B cell (primary cell): ENCODE data around the gene ITGAE. TPM values are rescaled to one million over a fixed set of nuclear protein-coding genes. Genes with fewer than 3 reads are reported as not detected.

Experiments used
- ATAC-seq: fragments of 200-7000 bp; cut with Tn5 transposase; one replicate; pipeline ENCODE4 v1.10.0; 2021; ENCODE audit warnings: low read depth, mild to moderate bottlenecking, moderate number of reproducible peaks, moderate library complexity
- CTCF ChIA-PET: fragments of 350-600 bp; sonication (Branson Sonifier 250); formaldehyde crosslinking; loops from one replicate; lab custom pipeline; 2021; ENCODE audit warnings: antibody characterized with exemption, inconsistent platforms; lab: Charles Lee
- POLR2A ChIA-PET: fragments of 350-600 bp; sonication (Branson Sonifier 250); formaldehyde crosslinking; loops from one replicate; lab custom pipeline; 2021; ENCODE audit warnings: antibody characterized with exemption; lab: Charles Lee
- DNase-seq: peaks from one replicate; pipeline ENCODE4 v3.0.0; 2013
- H2AFZ ChIP-seq: 2 replicates; pipeline ENCODE4 v1.6.1; 2012; ENCODE audit warnings: mild to moderate bottlenecking, low read depth, low read length; ENCODE audit not compliant: insufficient read depth, poor library complexity, severe bottlenecking
- H3K27ac ChIP-seq, 2 donors: 1 replicate in 1 of 2; 2 replicates in 1 of 2; pipeline ENCODE4 v1.5.1; 2012 to 2013; ENCODE audit warnings: low read length in 2 of 2, mild to moderate bottlenecking in 2 of 2, moderate library complexity in 1 of 2
- H3K27me3 ChIP-seq, 4 experiments: fragments of 200-600 bp in 1 of 4; sonication (generic) in 1 of 4; replicated peaks in 1 of 4; 1 replicate in 2 of 4; 2 replicates in 2 of 4; pipeline versions ENCODE4 v1.6.1 to v1.7.0; 2013 to 2016; ENCODE audit warnings: low read length in 3 of 4, mild to moderate bottlenecking in 2 of 4, mixed read lengths in 1 of 4, moderate library complexity in 1 of 4; ENCODE audit not compliant: insufficient read depth in 4 of 4, control insufficient read depth in 3 of 4; ENCODE audit errors: control extremely low read depth in 1 of 4
- H3K36me3 ChIP-seq, 2 experiments: replicated peaks in 1 of 2; 1 replicate in 1 of 2; 2 replicates in 1 of 2; pipeline versions ENCODE4 v1.6.1 to v1.7.1; 2013; ENCODE audit warnings: low read length in 1 of 2; ENCODE audit not compliant: insufficient read depth in 2 of 2, control insufficient read depth in 1 of 2; ENCODE audit errors: control extremely low read depth in 1 of 2, extremely low read depth in 1 of 2
- H3K4me1 ChIP-seq, 2 donors: fragments of 200-600 bp in 1 of 2; sonication (generic) in 1 of 2; 1 replicate in 1 of 2; 2 replicates in 1 of 2; pipeline versions ENCODE4 v1.5.1 to v1.6.1; 2013 to 2017; ENCODE audit warnings: low read length in 2 of 2; ENCODE audit not compliant: control insufficient read depth in 2 of 2, insufficient read depth in 2 of 2
- H3K4me2 ChIP-seq: replicated peaks from 2 replicates; pipeline ENCODE3; 2012; ENCODE audit warnings: mild to moderate bottlenecking, low read depth, low read length; ENCODE audit not compliant: poor library complexity, severe bottlenecking
- H3K4me3 ChIP-seq, 5 experiments: fragments of 200-600 bp in 1 of 5; sonication (generic) in 1 of 5; 1 replicate in 3 of 5; 2 replicates in 2 of 5; pipeline versions ENCODE4 v1.5.1 to v1.7.0; 2011 to 2016; ENCODE audit warnings: low read length in 4 of 5, mild to moderate bottlenecking in 4 of 5, low read depth in 2 of 5, control low read depth in 1 of 5, moderate library complexity in 1 of 5; ENCODE audit not compliant: insufficient read depth in 1 of 5; ENCODE audit errors: control extremely low read depth in 1 of 5, extremely low read depth in 1 of 5
- H3K79me2 ChIP-seq: fragments of 200-600 bp; sonication (generic); one replicate; pipeline ENCODE4 v1.6.0; 2016; ENCODE audit warnings: low read length; ENCODE audit not compliant: control insufficient read depth, insufficient read depth
- H3K9ac ChIP-seq: fragments of 200-600 bp; sonication (generic); 2 replicates; pipeline ENCODE4 v1.6.1; 2017; ENCODE audit warnings: mild to moderate bottlenecking, low read length, moderate library complexity
- H3K9me3 ChIP-seq, 3 donors: one replicate each; pipeline versions ENCODE4 v1.6.1 to v1.7.1; 2013; ENCODE audit warnings: low read length in 2 of 3; ENCODE audit not compliant: control insufficient read depth in 2 of 3, insufficient read depth in 1 of 3; ENCODE audit errors: control extremely low read depth in 1 of 3
- H4K20me1 ChIP-seq: 2 replicates; pipeline ENCODE4 v1.6.0; 2012; ENCODE audit warnings: mild to moderate bottlenecking, low read length; ENCODE audit not compliant: insufficient read depth, control insufficient read depth, poor library complexity, severe bottlenecking
- H3K27ac Mint-ChIP-seq: one replicate; pipeline ENCODE4 v1.8.0; 2021; ENCODE audit warnings: mixed read lengths
- H3K27me3 Mint-ChIP-seq: one replicate; pipeline ENCODE4 v1.8.0; 2021; ENCODE audit warnings: mixed read lengths
- H3K4me1 Mint-ChIP-seq: one replicate; pipeline ENCODE4 v1.8.0; 2021; ENCODE audit warnings: mixed read lengths
- H3K4me3 Mint-ChIP-seq: one replicate; pipeline ENCODE4 v1.8.0; 2021; ENCODE audit warnings: mixed read lengths
- H3K9me3 Mint-ChIP-seq: one replicate; pipeline ENCODE4 v1.8.0; 2022; ENCODE audit warnings: mixed read lengths; ENCODE audit not compliant: insufficient read depth
- EZH2 ChIP-seq: IDR thresholded peaks from 2 replicates; pipeline ENCODE4 v1.6.1; 2012; ENCODE audit warnings: borderline replicate concordance, low read depth, mild to moderate bottlenecking, moderate library complexity, low read length; ENCODE audit not compliant: insufficient read depth, poor library complexity, severe bottlenecking
- WGBS: methylation state at CpG from one replicate; pipeline ENCODE4 v1.1.5; 2013; ENCODE audit warnings: missing lambda C conversion rate; ENCODE audit not compliant: insufficient coverage; 5-methylcytosine and 5-hydroxymethylcytosine counted together
- intact Hi-C: fragments of 100-400 bp; cut with micrococcal nuclease; formaldehyde crosslinking; loops from one replicate; pipeline ENCODE4 v1.10.0; 2022
- polyA plus RNA-seq: library from polyadenylated mRNA; depleted of rRNA; stranded (reverse); fragments of >200 nt; gene quantifications from 2 replicates; pipeline ENCODE4 v1.2.3, GENCODE V29; 2012
- total RNA-seq, 2 donors: library from RNA; stranded (reverse); fragments of 120-200 nt in 1 of 2; gene quantifications; 1 replicate in 1 of 2; 2 replicates in 1 of 2; pipeline versions ENCODE4 v1.2.3 to v1.2.4, GENCODE V29; 2013 to 2022
- TF ChIP-seq, protein P1 (sequence below): fragments of 200-600 bp; IDR thresholded peaks from one replicate; pipeline ENCODE4 v1.8.0; 2022; ENCODE audit warnings: antibody characterized with exemption, mild to moderate bottlenecking

The ITGAE gene
- total and polyA plus RNA-seq, 2 donors (not counting 1 experiment from before 2014, with no cell fraction given) = 48.2 to 95.6 TPM

DNA sequence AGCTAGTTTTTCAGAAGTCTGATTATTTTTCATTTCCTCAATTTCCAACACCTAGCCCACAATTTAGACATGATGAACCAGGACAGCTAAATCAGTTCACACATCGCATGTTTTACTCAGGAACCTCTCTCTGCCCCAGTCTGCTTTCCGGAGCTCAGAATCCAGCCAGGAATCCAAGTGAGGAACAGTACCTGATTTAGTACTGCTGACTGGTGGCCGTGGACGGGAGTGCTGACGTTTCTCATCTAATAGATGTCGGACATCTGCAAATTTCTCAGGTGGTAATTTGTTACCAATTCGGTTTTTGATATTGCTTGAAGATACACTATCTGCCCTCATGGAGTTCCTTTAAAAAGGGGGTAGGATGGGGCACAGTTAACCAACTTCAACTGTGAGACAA, 14.9 kb upstream of the ITGAE start:
- H3K27ac Mint-ChIP-seq = peak overlapping the region; percentile 44

DNA sequence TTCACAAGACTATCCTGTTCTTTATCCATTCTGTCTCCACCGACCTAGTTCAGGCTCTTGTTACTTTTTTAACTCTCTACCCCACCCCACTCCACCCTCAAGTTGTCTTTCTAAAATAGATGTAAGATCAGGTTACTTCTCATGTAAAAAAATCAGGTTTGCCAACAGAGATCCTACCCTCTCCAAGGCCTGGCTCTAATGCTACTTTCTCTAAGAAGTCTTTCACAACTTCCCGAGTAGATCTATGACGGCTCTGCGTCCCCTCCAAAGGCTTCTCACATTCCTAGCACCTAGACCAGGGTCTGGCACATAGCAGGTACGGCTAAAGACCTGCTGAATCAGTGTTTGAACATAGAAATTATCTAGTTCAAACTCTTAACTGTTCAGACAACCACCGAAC, 14.1 kb upstream of the ITGAE start:
- Histone ChIP-seq H3K4me1 (peaks cover 8 to 41% of the 10 kb centered on the region in 2 donors), H3K27ac (no peak overlapping the region), H3K4me3 (no peak overlapping the region), H4K20me1 (no peaks in the 10 kb centered on the region), H3K27me3 (no peaks in the 10 kb centered on the region), H3K9ac (no peak overlapping the region), H3K79me2 (no peaks in the 10 kb centered on the region), H3K9me3 (peaks cover 0 to 4% (median 0%) of the 10 kb centered on the region in 3 donors), H3K36me3 (peaks cover 9 to 66% of the 10 kb centered on the region in 2 experiments), H3K4me2 (no peak overlapping the region), H2AFZ (no peak overlapping the region)
- H3K9me3 Mint-ChIP-seq = no peaks in the 10 kb centered on the region
- ChIA-PET POLR2A (no interaction called here), CTCF (interaction anchor here (0.9 to 4.4 kb wide), 3 partner anchors 12 to 77 kb away, joined by 5 to 54 read pairs (median 5); no protein-coding TSS in a partner anchor)
- H3K4me3 Mint-ChIP-seq = no peak overlapping the region
- intact Hi-C loops = no loop called here
- TF ChIP-seq EZH2 = no peak
- TF ChIP-seq, protein P1, sequence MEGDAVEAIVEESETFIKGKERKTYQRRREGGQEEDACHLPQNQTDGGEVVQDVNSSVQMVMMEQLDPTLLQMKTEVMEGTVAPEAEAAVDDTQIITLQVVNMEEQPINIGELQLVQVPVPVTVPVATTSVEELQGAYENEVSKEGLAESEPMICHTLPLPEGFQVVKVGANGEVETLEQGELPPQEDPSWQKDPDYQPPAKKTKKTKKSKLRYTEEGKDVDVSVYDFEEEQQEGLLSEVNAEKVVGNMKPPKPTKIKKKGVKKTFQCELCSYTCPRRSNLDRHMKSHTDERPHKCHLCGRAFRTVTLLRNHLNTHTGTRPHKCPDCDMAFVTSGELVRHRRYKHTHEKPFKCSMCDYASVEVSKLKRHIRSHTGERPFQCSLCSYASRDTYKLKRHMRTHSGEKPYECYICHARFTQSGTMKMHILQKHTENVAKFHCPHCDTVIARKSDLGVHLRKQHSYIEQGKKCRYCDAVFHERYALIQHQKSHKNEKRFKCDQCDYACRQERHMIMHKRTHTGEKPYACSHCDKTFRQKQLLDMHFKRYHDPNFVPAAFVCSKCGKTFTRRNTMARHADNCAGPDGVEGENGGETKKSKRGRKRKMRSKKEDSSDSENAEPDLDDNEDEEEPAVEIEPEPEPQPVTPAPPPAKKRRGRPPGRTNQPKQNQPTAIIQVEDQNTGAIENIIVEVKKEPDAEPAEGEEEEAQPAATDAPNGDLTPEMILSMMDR = no peak
- ATAC-seq = no peak
- peaks cover 41% of the 10 kb centered on the region for H3K4me1 Mint-ChIP-seq
- DNase-seq = no peak
- no CpG with 5 or more reads among the region's 6 CpGs for WGBS
- peak overlapping the region; percentile 69 for H3K27ac Mint-ChIP-seq
- no peaks in the 10 kb centered on the region for H3K27me3 Mint-ChIP-seq

More for the DNA sequence above, 14.9 kb upstream of the ITGAE start:
- no peak for DNase-seq
- TF ChIP-seq, protein P1 = no peak
- TF ChIP-seq EZH2 = no peak
- no peak for ATAC-seq
- no peaks in the 10 kb centered on the region for H3K27me3 ChIP-seq
- no peaks in the 10 kb centered on the region for H3K27me3 Mint-ChIP-seq
- H3K4me3 ChIP-seq = no peak overlapping the region
- ChIA-PET CTCF (interaction anchor here (1.8 to 4.4 kb wide), 3 partner anchors 11 to 77 kb away, joined by 5 to 54 read pairs (median 28); no protein-coding TSS in a partner anchor), POLR2A (no interaction called here)
- no peaks in the 10 kb centered on the region for H4K20me1 ChIP-seq
- peaks cover 33% of the 10 kb centered on the region for H3K4me1 Mint-ChIP-seq
- peaks cover 9 to 68% of the 10 kb centered on the region in 2 experiments for H3K36me3 ChIP-seq
- peaks cover 5 to 33% of the 10 kb centered on the region in 2 donors for H3K4me1 ChIP-seq
- no peaks in the 10 kb centered on the region for H3K79me2 ChIP-seq
- H3K27ac ChIP-seq = no peak overlapping the region
- WGBS = 97% methylated on average over 5 of the region's 7 CpGs
- intact Hi-C loops = no loop called here
- peaks cover 0 to 4% (median 0%) of the 10 kb centered on the region in 3 donors for H3K9me3 ChIP-seq
- H3K4me2 ChIP-seq = no peak overlapping the region
- no peaks in the 10 kb centered on the region for H3K9me3 Mint-ChIP-seq
- H2AFZ ChIP-seq = no peak overlapping the region
- H3K9ac ChIP-seq = no peak overlapping the region
- no peak overlapping the region for H3K4me3 Mint-ChIP-seq
